ENCODE measurements around the gene KRTAP4-4.

DNA sequence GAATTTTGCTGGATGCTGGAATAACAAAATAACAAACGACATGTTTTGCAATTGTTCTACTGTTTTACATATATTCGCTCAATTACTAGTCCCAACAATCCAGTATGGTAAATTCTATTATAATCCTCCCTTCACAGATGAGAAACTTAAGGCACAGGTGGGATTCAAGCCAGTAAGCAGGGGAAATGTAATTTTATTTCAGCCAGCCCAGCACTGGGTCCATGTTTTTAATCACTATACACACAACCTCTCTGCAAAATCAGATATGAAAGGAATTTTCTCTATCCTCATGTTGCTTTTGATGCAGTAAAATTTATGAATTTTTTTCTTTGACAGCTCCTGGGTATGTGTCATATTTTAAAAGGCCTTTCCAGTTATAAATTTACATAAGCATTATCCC, 15.3 kb downstream of the KRTAP4-4 start:
- no peak for TF ChIP-seq POLR2A (IDR thresholded peaks at IDR 0.05)
- no peak for TF ChIP-seq CTCF (IDR thresholded peaks at IDR 0.05)

Data from testis (tissue), 2 donors.